Stimulated activated CD4-positive, alpha-beta T cell treated with anti-CD3 and anti-CD28 coated beads, Interleukin-12 subunit alpha, Interleukin-12 subunit beta, amount 100 ng/mL, for 24 hours (primary cell): ENCODE data around the gene PRKG1.

Experiments
- DNase-seq, 2 experiments: peaks; one replicate each; pipeline ENCODE4 v3.0.0-alpha.2; 2020; ENCODE audit warnings: low read depth in 2 of 2

The PRKG1 gene

DNA sequence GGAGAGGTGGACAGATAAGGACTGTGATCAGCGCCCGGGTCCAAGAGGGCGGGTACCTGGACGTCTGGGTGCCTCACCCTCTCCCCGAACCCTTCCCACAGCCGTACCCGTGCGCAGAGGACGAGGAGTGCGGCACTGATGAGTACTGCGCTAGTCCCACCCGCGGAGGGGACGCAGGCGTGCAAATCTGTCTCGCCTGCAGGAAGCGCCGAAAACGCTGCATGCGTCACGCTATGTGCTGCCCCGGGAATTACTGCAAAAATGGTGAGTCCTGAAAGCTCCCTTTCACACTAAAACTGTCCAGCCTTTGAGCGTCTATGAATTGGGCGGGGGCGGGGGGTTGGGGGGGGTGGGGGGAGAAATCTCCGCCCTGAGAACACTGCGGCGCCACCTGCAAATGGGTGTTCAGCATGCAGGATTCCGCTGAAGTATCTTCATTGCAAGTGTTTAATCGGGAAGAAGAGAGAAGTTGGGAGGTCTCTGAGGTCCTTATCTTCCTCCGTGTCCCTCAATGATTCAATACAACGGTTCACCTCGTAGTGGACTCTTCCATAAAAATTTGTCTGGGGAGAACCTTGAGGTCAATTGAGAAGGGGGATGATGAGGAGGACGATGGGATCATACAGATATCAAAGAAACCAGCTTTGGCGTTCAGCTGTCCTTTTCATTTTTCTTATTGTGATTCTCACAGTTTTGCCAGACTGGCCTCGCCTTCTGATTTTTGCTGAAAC, 1240.7 kb downstream of the PRKG1 start:
- no peak for DNase-seq

DNA sequence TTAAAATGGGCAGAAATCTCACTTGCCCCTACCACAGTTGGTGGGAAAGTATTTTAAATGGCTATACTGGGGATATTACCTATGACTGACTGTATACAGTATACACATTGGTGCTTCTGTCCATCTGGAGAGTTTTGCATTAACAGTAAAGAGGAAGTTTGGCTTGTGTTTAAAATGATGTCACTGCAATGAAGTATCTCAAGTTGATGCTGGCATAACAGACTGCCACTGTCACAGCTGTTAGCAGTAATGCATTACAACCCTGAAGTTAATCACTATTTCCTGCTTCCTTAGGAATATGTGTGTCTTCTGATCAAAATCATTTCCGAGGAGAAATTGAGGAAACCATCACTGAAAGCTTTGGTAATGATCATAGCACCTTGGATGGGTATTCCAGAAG, 1241.7 kb downstream of the PRKG1 start:
- DNase-seq = no peak

DNA sequence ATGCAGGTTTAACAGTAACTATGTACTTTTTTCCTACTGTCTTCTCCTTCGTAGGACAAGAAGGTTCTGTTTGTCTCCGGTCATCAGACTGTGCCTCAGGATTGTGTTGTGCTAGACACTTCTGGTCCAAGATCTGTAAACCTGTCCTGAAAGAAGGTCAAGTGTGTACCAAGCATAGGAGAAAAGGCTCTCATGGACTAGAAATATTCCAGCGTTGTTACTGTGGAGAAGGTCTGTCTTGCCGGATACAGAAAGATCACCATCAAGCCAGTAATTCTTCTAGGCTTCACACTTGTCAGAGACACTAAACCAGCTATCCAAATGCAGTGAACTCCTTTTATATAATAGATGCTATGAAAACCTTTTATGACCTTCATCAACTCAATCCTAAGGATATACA, 1242.2 kb downstream of the PRKG1 start:
- DNase-seq = no peak

DNA sequence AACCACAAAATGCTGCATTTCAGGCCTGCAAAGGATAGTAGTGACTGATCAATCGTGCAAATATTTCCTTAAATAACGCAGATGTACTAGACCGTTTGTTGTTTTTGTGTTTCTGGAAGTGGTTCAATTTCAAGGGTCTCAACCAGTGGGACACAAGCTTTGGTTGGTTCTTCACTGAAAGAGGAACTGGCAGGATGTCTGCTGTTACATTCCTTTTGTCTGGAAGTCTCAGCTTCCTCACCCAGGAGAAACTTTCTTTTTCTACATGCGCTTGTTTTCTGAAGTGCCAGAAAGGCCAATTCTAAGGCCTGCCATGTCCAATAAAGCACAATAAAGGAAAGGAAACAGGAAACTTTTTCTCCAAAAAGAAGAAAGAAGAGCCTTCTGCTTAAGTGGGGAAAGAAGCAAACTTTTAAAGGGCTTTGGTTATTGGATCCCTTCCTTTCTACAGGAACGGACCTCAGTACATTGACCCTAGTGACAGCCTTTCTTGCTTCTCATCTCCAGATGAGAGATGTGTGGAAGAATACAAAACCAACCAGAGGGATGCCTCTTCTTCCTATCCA, 1243.9 kb downstream of the PRKG1 start:
- DNase-seq = no peak

DNA sequence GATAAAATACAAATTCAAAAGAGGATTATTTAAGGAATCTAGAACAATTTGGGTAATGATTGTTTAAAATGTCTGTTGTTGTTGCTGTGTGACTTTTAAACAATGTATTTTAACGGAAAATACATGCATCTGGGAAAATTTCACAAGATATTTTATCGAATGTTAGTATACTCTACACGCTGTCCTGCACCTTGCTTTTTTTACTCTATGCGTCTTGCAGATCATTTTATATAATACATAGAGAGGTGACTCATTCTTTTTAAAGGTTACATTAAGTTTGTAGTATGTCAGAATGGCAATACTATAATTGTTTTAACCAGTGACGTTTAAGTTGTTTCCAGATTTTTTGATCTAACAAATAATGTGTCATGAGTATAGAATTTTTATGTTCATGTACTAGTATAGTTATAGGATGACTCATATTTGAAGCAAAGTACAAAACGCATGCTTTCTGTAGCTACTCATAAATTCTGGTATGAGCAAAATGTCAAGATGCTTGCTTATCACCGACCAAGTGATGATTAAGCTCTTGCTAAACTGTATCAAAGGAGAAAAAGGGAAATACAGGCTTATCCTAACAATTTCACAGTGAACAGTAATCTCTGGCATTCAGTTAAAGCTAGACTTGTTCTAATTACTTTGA, 1244.7 kb downstream of the PRKG1 start:
- no peak for DNase-seq

DNA sequence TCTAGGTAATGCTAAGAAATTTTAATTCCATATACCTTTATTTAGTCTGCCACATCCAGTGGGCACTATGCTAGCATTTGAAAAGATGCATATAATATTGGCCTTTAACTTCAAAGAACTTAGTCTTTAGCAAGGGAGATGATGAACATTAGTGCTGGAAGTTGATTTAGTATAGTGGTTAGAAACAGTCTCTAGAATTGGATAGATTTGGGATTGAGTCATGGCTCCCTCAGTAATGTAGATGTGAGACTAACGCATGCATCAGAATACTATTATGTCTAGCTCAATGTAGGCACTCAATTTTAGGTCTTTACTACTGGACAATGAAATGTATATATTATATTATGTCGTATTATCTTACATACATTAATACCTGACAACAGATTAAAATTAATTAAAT, 1245.6 kb downstream of the PRKG1 start:
- DNase-seq = no peak

DNA sequence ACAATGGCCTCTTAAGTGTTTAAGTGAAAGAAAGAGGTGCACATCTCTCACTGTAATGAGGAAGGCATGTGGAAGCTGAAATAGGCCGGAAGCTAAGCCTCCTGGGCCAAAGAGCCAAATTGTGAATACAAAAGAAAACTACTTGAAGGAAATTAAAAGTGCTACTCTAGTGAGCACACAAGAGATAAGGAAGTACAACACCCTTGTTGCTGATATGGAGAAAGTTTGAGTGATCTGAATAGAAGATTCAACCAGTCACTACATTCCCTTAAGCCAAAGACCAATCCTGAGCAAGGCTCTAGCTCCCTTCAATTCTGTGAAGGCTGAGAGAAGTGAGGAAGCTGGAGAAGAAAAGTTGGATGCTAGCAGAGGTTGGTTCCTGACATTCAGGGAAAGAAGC, 1248.0 kb downstream of the PRKG1 start:
- no peak for DNase-seq

DNA sequence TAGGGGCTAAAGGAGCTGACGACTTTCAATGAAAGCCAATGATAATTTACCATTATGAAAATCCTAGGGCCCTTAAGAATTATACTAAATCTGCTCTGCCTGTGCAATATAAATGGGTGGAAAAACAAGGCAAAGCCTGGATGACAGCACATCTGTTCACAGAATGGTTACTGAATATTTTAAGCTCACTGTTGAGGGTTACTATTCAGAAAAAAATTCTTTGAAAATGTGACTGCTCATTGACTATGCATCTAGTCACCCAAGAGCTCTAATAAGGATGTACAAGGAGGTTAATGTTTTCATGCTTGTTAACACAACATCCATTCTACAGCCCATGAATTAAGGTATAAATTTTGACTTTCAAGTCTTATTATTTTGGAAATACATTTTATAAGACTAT, 1248.6 kb downstream of the PRKG1 start:
- no peak for DNase-seq

DNA sequence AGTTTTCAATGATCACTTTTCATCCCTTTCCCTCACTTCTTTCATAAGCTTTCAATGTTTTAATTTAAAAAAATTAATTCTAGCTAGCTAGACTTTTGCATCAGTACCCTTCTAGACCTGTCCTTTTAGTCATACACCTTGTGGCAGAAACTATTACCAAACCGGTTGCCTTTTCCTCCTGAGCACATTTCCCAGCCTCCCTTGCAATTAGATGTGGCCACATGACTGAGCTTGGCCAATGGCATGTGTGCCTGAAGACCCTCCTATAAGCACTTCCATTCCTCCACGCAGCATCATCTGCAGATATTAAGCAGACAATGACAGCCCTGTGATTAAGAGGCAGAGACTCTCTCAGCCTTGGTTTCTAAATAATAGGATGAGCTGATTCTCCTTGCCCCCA, 1252.1 kb downstream of the PRKG1 start:
- no peak for DNase-seq

DNA sequence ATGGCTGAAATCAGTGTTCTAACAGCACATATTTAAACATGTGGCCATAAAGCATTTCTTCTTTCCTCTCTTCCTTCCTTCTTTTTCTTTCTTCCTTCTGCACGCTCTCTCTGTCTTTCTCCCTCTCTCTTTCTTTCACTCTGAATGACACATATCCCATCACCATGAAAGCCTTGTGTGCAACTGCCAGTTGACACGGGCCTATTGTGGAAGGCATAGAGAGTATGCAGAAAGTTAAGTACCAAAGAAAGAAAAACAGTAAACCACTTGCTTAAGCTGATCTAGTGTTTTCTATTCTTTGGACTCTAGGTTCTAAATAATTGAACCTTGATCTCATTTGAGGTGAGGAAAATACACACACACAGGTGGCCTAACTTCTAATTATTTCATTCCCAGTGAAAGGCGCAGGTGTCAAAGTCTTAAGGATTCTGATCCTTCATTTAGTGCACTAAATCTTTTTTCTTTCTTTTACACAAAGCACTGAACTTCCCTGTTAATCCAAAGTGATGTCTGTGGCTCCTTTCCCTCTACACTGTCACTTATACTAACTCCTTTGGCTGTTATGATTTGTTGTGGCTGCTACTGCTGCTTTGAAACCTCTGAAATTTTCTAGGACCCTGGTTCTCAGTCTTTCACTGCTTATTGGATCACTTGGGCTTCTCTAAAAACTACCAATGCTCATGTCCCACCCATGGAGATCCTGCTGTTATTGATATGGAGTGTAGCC, 1257.5 kb downstream of the PRKG1 start:
- no peak for DNase-seq

DNA sequence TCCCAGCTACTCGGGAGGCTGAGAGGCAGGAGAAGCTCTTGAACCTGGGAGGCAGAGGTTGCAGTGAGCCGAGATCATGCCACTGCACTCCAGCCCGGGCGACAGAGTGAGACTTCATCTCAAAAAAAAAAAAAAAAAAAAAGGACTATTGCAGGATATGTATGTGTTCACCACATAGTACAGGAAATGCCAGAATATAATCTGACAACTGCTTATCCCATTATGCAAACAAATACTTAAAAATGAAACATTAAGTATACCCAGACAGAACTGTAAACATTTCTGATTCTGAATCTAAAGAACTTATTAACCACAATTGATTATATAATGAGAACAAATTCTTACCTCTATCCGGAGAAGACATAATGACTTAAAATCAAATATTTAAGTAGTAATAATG, 1258.5 kb downstream of the PRKG1 start:
- DNase-seq = no peak

DNA sequence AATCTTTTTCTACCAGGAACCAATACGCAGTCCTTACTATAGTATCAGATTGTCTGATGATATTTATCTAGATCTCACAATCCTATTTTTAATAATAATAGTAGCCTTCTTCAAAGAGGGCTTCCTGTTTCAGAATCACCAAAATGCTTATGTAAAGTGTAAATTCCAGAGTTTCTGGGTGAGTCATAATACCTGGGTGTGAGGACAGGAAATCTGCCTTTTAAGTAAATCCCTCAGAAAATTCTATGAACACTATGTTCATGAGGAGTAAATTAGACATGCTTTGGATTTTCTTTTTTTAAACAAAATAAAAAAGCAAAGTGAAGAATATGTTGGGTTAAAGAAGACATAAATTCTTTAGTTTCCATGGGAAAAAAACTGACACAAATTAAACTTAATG, 1260.3 kb downstream of the PRKG1 start:
- no peak for DNase-seq

DNA sequence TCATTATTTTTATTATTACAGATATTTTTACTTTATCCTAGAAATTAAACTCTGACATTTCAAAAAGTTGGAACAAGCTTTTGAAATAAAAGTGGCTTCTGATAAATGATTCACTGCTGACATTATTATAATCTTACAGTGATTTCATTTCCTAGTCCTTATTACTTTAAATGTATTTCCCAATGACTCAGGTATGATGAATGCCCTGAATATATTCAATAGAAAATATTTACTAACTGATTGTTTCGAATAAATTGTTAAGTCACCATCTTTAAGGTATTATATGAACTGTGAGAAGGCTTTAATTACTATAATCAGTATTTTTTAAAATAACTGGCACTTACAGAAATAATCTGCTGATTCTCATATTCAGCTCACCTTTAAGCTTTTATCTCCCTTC, 1261.4 kb downstream of the PRKG1 start:
- no peak for DNase-seq

DNA sequence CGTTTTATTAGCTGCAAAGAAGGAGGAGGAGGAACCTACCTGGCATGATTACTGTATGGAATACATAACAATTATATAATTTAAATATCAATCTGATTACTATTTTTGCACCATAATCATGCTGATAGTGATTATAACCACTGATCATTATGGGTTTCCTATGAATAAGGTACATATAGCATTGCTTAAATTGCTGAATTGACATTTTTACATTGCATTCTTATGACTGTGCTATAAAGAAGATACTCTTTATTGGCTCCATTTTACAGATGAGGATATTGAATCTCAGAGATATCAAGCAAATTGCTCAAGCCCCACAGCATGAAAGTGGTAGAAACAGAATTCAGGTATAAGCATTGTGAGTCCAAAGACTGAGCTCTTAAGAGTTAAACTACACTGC, 1262.9 kb downstream of the PRKG1 start:
- no peak for DNase-seq

DNA sequence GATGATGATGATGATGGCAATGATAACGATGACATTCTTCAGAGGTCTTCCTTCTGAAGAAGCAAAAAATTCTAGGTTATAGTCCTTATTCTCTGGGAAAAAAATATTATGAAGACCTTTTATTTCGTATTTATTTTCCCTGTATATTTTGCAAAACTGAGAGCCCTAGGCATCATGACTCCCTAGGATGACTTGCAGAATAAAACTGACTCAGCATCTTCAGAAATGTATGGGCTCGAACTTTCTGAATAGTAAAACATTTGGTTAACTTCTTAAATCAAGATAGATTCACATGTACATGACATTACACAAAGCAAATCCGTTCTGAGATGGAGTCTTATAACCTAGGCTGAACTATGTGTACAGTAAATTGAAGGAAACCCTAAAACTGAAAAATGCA, 1269.2 kb downstream of the PRKG1 start:
- no peak for DNase-seq

DNA sequence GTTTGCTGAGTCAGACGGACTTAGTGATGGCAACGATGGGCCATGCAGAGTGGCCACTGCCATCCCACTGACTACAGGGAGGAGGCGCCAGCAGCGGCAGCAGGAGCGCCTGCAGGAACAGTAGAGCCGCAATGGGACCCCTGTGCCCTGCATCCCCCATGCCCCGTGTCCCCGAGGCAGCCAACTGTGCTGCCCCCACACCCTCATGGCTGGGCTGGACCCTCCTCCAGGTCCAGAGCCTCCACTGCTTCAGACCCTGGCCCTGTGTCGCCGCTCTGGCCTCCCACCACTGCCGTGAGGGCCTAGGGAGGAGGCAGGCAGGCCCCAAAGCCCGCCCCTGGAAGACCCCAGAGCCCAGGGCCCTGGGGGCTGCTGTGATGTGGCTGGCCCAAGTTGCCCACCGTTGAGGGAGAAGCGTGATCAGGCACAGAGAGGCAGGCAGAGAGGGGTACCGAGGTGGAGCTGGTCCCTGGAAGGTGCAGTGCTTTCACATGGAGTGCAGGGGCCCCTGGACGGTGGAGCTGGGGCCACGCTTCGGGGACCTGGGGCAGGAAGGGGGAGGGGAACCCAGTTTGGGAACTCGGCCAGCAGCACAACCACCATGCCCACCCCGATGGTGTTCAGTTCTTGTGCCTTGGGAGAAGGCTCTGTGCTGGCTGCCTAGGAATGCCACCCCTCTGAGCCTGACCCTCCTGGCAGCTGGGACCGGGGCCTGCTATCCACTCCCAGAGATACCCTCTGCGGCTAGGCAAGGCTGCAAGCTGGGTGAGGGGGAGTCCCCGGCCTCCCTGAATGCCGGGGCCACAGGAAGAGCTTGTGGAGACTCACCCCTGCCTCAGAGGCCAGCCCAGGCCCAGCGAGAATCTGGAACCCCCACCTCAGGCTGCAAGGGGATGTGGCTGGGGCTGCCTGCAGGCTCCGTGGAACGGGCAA, 1272.4 kb downstream of the PRKG1 start:
- no peak for DNase-seq

DNA sequence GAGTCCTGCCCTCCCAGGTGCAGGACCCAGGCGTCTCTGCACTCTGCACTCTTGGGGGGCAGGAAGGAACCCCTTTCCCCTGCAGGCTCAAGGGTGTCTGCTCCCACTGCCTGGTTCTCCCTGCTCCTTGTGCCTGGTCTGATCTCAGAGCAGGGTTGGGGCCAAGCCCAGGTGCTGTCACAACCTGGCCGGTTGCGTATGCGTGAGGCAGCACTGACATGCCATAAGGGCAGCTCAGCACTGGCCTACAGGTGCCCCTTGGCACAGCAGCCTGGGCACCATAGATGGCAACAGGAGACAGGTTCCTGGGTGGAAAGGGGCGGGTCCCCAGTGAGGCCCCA, 1273.0 kb downstream of the PRKG1 start:
- no peak for DNase-seq
